ENCODE measurements around the gene TENM4. TPM values are rescaled to one million over a fixed set of nuclear protein-coding genes. Genes with fewer than 3 reads are reported as not detected.
"Not testable (repeated sequence)": the region's sequence is repeated elsewhere in the genome, so short reads cannot be mapped to it uniquely, and the experiment has no call there.

The TENM4 gene
- total RNA-seq, 2 experiments from 2014 or later, result not detected

- DNase-seq (no peak), ATAC-seq (no peak)
- Mint-ChIP-seq H3K4me1 (ENCODE audit: low read depth) (no peaks in the 10 kb centered on the region), H3K36me3 (ENCODE audit: low read depth) (no peaks in the 10 kb centered on the region), H3K27me3 (ENCODE audit: low read depth) (no peaks in the 10 kb centered on the region), H3K4me3 (no peak overlapping the region), H3K27ac (no peak overlapping the region), H3K9me3 (ENCODE audit: insufficient read depth) (no peaks in the 10 kb centered on the region)
- ChIA-PET CTCF (no interaction called here), POLR2A (no interaction called here)
Measured at GRCh38 chr11:79241205-79241851, 199.5 kb downstream of the TENM4 start.

- no peaks in the 10 kb centered on the region for H3K4me1 Mint-ChIP-seq (ENCODE audit: low read depth)
- H3K36me3 Mint-ChIP-seq (ENCODE audit: low read depth), result no peaks in the 10 kb centered on the region
- ATAC-seq, result no peak
- no peaks in the 10 kb centered on the region for H3K9me3 Mint-ChIP-seq (ENCODE audit: insufficient read depth)
- ChIA-PET POLR2A (no interaction called here), CTCF (no interaction called here)
- H3K27me3 Mint-ChIP-seq (ENCODE audit: low read depth), result no peaks in the 10 kb centered on the region
- no peak overlapping the region for H3K27ac Mint-ChIP-seq
- no peak for DNase-seq
- H3K4me3 Mint-ChIP-seq, result no peak overlapping the region
Measured at GRCh38 chr11:79237703-79238102, 203.1 kb downstream of the TENM4 start.

GRCh38 chr11:79237091-79237490 lies 203.7 kb downstream of the TENM4 start:
- CTCF ChIA-PET, result no interaction called here
- no peak for DNase-seq
- no peak for ATAC-seq
- H3K27ac Mint-ChIP-seq, result no peak overlapping the region
- no peak overlapping the region for H3K4me3 Mint-ChIP-seq
- no peaks in the 10 kb centered on the region for H3K4me1 Mint-ChIP-seq (ENCODE audit: low read depth)
- H3K27me3 Mint-ChIP-seq (ENCODE audit: low read depth), result no peaks in the 10 kb centered on the region
- POLR2A ChIA-PET, result no interaction called here
- no peaks in the 10 kb centered on the region for H3K36me3 Mint-ChIP-seq (ENCODE audit: low read depth)
- H3K9me3 Mint-ChIP-seq (ENCODE audit: insufficient read depth), result no peaks in the 10 kb centered on the region

- CTCF ChIA-PET, result no interaction called here
- no peaks in the 10 kb centered on the region for H3K9me3 Mint-ChIP-seq (ENCODE audit: insufficient read depth)
- no peaks in the 10 kb centered on the region for H3K4me1 Mint-ChIP-seq (ENCODE audit: low read depth)
- no peaks in the 10 kb centered on the region for H3K27me3 Mint-ChIP-seq (ENCODE audit: low read depth)
- H3K36me3 Mint-ChIP-seq (ENCODE audit: low read depth), result no peaks in the 10 kb centered on the region
- no peak for ATAC-seq
- no peak for DNase-seq
- no peak overlapping the region for H3K27ac Mint-ChIP-seq
- no peak overlapping the region for H3K4me3 Mint-ChIP-seq
- POLR2A ChIA-PET, result no interaction called here
Measured at GRCh38 chr11:79236541-79236971, 204.3 kb downstream of the TENM4 start.

GRCh38 chr11:79235696-79236095 lies 205.1 kb downstream of the TENM4 start:
- Mint-ChIP-seq H3K27me3 (ENCODE audit: low read depth) (no peaks in the 10 kb centered on the region), H3K27ac (no peak overlapping the region), H3K9me3 (ENCODE audit: insufficient read depth) (no peaks in the 10 kb centered on the region), H3K36me3 (ENCODE audit: low read depth) (no peaks in the 10 kb centered on the region), H3K4me3 (no peak overlapping the region), H3K4me1 (ENCODE audit: low read depth) (no peaks in the 10 kb centered on the region)
- ChIA-PET POLR2A (no interaction called here), CTCF (no interaction called here)
- DNase-seq (no peak), ATAC-seq (no peak)

- Mint-ChIP-seq H3K9me3 (ENCODE audit: insufficient read depth) (no peaks in the 10 kb centered on the region), H3K4me1 (ENCODE audit: low read depth) (no peaks in the 10 kb centered on the region), H3K36me3 (ENCODE audit: low read depth) (no peaks in the 10 kb centered on the region), H3K27ac (no peak overlapping the region), H3K27me3 (ENCODE audit: low read depth) (no peaks in the 10 kb centered on the region), H3K4me3 (no peak overlapping the region)
- no peak for DNase-seq
- no peak for ATAC-seq
- POLR2A ChIA-PET, result no interaction called here
- CTCF ChIA-PET, result no interaction called here
Measured at GRCh38 chr11:79232346-79232745, 208.5 kb downstream of the TENM4 start.

GRCh38 chr11:79229047-79229446 lies 211.8 kb downstream of the TENM4 start:
- ChIA-PET CTCF (no interaction called here), POLR2A (no interaction called here)
- ATAC-seq (no peak), DNase-seq (no peak)
- Mint-ChIP-seq H3K9me3 (ENCODE audit: insufficient read depth) (no peaks in the 10 kb centered on the region), H3K4me3 (no peak overlapping the region), H3K36me3 (ENCODE audit: low read depth) (no peaks in the 10 kb centered on the region), H3K27me3 (ENCODE audit: low read depth) (no peaks in the 10 kb centered on the region), H3K27ac (no peak overlapping the region), H3K4me1 (ENCODE audit: low read depth) (no peaks in the 10 kb centered on the region)

- no peaks in the 10 kb centered on the region for H3K9me3 Mint-ChIP-seq (ENCODE audit: insufficient read depth)
- ChIA-PET CTCF (no interaction called here), POLR2A (no interaction called here)
- no peaks in the 10 kb centered on the region for H3K36me3 Mint-ChIP-seq (ENCODE audit: low read depth)
- no peak for ATAC-seq
- H3K27ac Mint-ChIP-seq, result no peak overlapping the region
- no peak overlapping the region for H3K4me3 Mint-ChIP-seq
- no peaks in the 10 kb centered on the region for H3K4me1 Mint-ChIP-seq (ENCODE audit: low read depth)
- no peaks in the 10 kb centered on the region for H3K27me3 Mint-ChIP-seq (ENCODE audit: low read depth)
- no peak for DNase-seq
Measured at GRCh38 chr11:79227767-79228755, 212.8 kb downstream of the TENM4 start.

- no peak overlapping the region for H3K27ac Mint-ChIP-seq
- H3K27me3 Mint-ChIP-seq (ENCODE audit: low read depth), result no peaks in the 10 kb centered on the region
- ATAC-seq, result no peak
- no peaks in the 10 kb centered on the region for H3K36me3 Mint-ChIP-seq (ENCODE audit: low read depth)
- no peak overlapping the region for H3K4me3 Mint-ChIP-seq
- no peak for DNase-seq
- CTCF ChIA-PET, result no interaction called here
- POLR2A ChIA-PET, result no interaction called here
- no peaks in the 10 kb centered on the region for H3K9me3 Mint-ChIP-seq (ENCODE audit: insufficient read depth)
- no peaks in the 10 kb centered on the region for H3K4me1 Mint-ChIP-seq (ENCODE audit: low read depth)
Measured at GRCh38 chr11:79227308-79227707, 213.5 kb downstream of the TENM4 start.

- H3K27me3 Mint-ChIP-seq (ENCODE audit: low read depth), result no peaks in the 10 kb centered on the region
- CTCF ChIA-PET, result no interaction called here
- ATAC-seq, result no peak
- no peaks in the 10 kb centered on the region for H3K36me3 Mint-ChIP-seq (ENCODE audit: low read depth)
- DNase-seq, result no peak
- H3K4me1 Mint-ChIP-seq (ENCODE audit: low read depth), result no peaks in the 10 kb centered on the region
- H3K9me3 Mint-ChIP-seq (ENCODE audit: insufficient read depth), result no peaks in the 10 kb centered on the region
- POLR2A ChIA-PET, result no interaction called here
- H3K27ac Mint-ChIP-seq, result no peak overlapping the region
- H3K4me3 Mint-ChIP-seq, result no peak overlapping the region
Measured at GRCh38 chr11:79226126-79226525, 214.7 kb downstream of the TENM4 start.

- ATAC-seq; H3K27ac Mint-ChIP-seq; POLR2A ChIA-PET; DNase-seq; H3K36me3 Mint-ChIP-seq (ENCODE audit: low read depth); H3K9me3 Mint-ChIP-seq (ENCODE audit: insufficient read depth); H3K27me3 Mint-ChIP-seq (ENCODE audit: low read depth); H3K4me3 Mint-ChIP-seq; H3K4me1 Mint-ChIP-seq (ENCODE audit: low read depth); CTCF ChIA-PET: not testable (repeated sequence)
Measured at GRCh38 chr11:79222163-79222562, 218.7 kb downstream of the TENM4 start.

GRCh38 chr11:79221444-79222130 lies 219.2 kb downstream of the TENM4 start:
- H3K27ac Mint-ChIP-seq, result no peak overlapping the region
- ChIA-PET POLR2A (no interaction called here), CTCF (no interaction called here)
- H3K9me3 Mint-ChIP-seq (ENCODE audit: insufficient read depth), result no peaks in the 10 kb centered on the region
- no peaks in the 10 kb centered on the region for H3K4me1 Mint-ChIP-seq (ENCODE audit: low read depth)
- H3K27me3 Mint-ChIP-seq (ENCODE audit: low read depth), result no peaks in the 10 kb centered on the region
- no peak overlapping the region for H3K4me3 Mint-ChIP-seq
- DNase-seq (no peak), ATAC-seq (no peak)
- no peaks in the 10 kb centered on the region for H3K36me3 Mint-ChIP-seq (ENCODE audit: low read depth)

All from activated CD8-positive, alpha-beta T cell treated with anti-CD3 and anti-CD28 coated beads, Interleukin-2, amount 10 ng/mL, durations not matched to agents 7 days and 5 days (primary cell).